Superior temporal gyrus (tissue), 1 donor: ENCODE data around the gene TRIM41.
"Not testable (repeated sequence)": the region's sequence is repeated elsewhere in the genome, so short reads cannot be mapped to it uniquely, and the experiment has no call there.

ENCODE experiments used
- DNase-seq: peaks from one replicate; pipeline ENCODE4 v3.0.0-alpha.2; 2016; ENCODE audit errors: extremely low spot score

The TRIM41 gene

GRCh38 chr5:181283841-181284755 lies 61.0 kb downstream of the TRIM41 start:
- DNase-seq, result not testable (repeated sequence)
